Thyroid gland (tissue), 4 donors: Measurements from ENCODE around the gene PTCD1. TPM values are rescaled to one million over a fixed set of nuclear protein-coding genes. Genes with fewer than 3 reads are reported as not detected.

Source experiments
- DNase-seq, 2 donors: peaks; one replicate each; pipeline ENCODE4 v3.0.0-alpha.2; 2019
- H3K27ac ChIP-seq, 3 donors: fragments of 200-600 bp; sonication (generic); 1 replicate in 2 of 3; 2 replicates in 1 of 3; pipeline ENCODE4 v1.5.1; 2016 to 2019; ENCODE audit warnings: mild to moderate bottlenecking in 1 of 3, moderate library complexity in 1 of 3
- H3K27me3 ChIP-seq: fragments of 200-600 bp; sonication (generic); one replicate; pipeline ENCODE4 v1.5.1; 2019
- H3K36me3 ChIP-seq, 2 donors: fragments of 200-600 bp; sonication (generic); one replicate each; pipeline ENCODE4 v1.5.1; 2016 to 2019
- H3K4me1 ChIP-seq, 2 donors: fragments of 200-600 bp; sonication (generic); one replicate each; pipeline ENCODE4 v1.5.1; 2017 to 2019
- H3K4me3 ChIP-seq, 3 donors: fragments of 200-600 bp; sonication (generic); replicated peaks in 1 of 3; 1 replicate in 2 of 3; 2 replicates in 1 of 3; pipeline ENCODE4 v1.5.1; 2016; ENCODE audit warnings: mild to moderate bottlenecking in 1 of 3
- H3K9me3 ChIP-seq: fragments of 200-600 bp; sonication (generic); one replicate; pipeline ENCODE4 v1.5.1; 2017
- POLR2A ChIP-seq, 2 donors: fragments of 450-650 bp; IDR thresholded peaks; one replicate each; pipeline ENCODE4 v1.6.1; 2017; ENCODE audit warnings: antibody characterized with exemption in 2 of 2, mild to moderate bottlenecking in 2 of 2, moderate library complexity in 1 of 2
- WGBS, 2 donors: methylation state at CpG; one replicate each; pipeline ENCODE4 v1.1.5; 2017; 5-methylcytosine and 5-hydroxymethylcytosine counted together
- intact Hi-C: fragments of 100-400 bp; cut with DNase I; formaldehyde crosslinking; loops from one replicate; pipeline ENCODE4 v1.15.1; 2023
- total RNA-seq, 4 donors: library from RNA; depleted of rRNA; stranded (reverse); fragments of >200 nt; gene quantifications; one replicate each; pipeline ENCODE4 v1.2.3, GENCODE V29; 2016
- TF ChIP-seq, protein P1 (sequence below), 6 experiments: fragments of 200-600 bp in 3 of 6; fragments of 450-650 bp in 3 of 6; sonication (generic) in 3 of 6; IDR thresholded peaks; one replicate each; pipeline ENCODE4 v1.5.1; 2016 to 2019; ENCODE audit warnings: antibody characterized with exemption in 6 of 6, mild to moderate bottlenecking in 2 of 6, inconsistent platforms in 1 of 6, moderate library complexity in 1 of 6

PTCD1 gene
- total RNA-seq, 4 donors from 2014 or later = 5.4 to 9.6 (median 8.2) TPM

DNA sequence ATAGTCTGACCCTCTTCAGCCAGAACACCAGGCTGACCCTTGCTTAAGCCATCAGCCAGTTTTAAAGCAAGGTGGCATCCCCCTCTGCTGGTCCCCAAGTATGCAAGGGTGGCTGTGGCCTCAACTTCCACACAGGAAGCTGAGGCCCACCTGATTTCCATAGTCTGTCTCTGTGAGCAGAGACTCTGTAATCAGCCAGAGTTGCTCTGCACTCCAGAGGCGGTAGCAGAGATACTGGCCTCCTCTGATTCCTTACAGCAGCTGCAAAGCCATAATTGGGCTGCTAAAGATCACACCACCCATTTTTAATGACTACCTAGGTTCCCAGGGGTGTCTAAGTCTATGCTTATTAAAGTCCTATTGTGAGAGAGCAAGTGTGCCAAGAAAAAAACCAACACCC, 32.0 kb downstream of the PTCD1 start:
- Histone ChIP-seq H3K4me1 (peaks cover 23 to 29% of the 10 kb centered on the region in 2 donors), H3K36me3 (peaks cover 23 to 31% of the 10 kb centered on the region in 2 donors), H3K9me3 (no peaks in the 10 kb centered on the region), H3K27me3 (no peaks in the 10 kb centered on the region), H3K27ac (no peak overlapping the region), H3K4me3 (no peak overlapping the region)
- WGBS, 2 donors = 62 to 86% methylated on average over 1 of the region's 1 CpG
- no peak for DNase-seq
- intact Hi-C loops = loop anchor here (10.0 kb wide), 2 partner anchors 82 to 362 kb away; partner anchors contain the start of gene ARPC1A
- TF ChIP-seq POLR2A (IDR thresholded peaks at IDR 0.05) = no peak
- TF ChIP-seq, protein P1, sequence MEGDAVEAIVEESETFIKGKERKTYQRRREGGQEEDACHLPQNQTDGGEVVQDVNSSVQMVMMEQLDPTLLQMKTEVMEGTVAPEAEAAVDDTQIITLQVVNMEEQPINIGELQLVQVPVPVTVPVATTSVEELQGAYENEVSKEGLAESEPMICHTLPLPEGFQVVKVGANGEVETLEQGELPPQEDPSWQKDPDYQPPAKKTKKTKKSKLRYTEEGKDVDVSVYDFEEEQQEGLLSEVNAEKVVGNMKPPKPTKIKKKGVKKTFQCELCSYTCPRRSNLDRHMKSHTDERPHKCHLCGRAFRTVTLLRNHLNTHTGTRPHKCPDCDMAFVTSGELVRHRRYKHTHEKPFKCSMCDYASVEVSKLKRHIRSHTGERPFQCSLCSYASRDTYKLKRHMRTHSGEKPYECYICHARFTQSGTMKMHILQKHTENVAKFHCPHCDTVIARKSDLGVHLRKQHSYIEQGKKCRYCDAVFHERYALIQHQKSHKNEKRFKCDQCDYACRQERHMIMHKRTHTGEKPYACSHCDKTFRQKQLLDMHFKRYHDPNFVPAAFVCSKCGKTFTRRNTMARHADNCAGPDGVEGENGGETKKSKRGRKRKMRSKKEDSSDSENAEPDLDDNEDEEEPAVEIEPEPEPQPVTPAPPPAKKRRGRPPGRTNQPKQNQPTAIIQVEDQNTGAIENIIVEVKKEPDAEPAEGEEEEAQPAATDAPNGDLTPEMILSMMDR (IDR thresholded peaks at IDR 0.05) = no peak

DNA sequence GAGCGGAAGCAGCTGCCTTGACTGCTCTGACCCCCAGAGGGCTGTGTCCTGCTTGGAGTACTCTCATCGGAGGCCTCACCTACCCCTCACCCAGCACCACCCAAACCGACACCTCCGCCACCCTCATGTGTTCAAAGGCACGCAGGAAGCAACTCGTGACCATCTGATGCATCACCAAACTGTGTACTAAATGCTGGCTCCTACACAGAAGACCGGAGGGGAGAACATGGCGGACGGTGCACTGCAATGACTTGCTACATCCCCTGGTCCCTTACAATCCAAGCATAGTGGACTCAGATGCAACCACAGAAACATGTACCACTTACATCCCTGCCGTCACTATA, 33.6 kb downstream of the PTCD1 start:
- peaks cover 21 to 25% of the 10 kb centered on the region in 2 donors for H3K4me1 ChIP-seq
- WGBS, 2 donors = 90 to 96% methylated on average over 10 of the region's 10 CpGs
- H3K9me3 ChIP-seq = no peaks in the 10 kb centered on the region
- H3K27me3 ChIP-seq = no peaks in the 10 kb centered on the region
- H3K27ac ChIP-seq = no peak overlapping the region
- TF ChIP-seq, protein P1 (IDR thresholded peaks at IDR 0.05) = no peak
- no peak for TF ChIP-seq POLR2A (IDR thresholded peaks at IDR 0.05)
- intact Hi-C loops = loop anchor here (10.0 kb wide), 2 partner anchors 80 to 360 kb away; partner anchors contain the start of gene ARPC1A
- H3K36me3 ChIP-seq = peaks cover 19 to 39% of the 10 kb centered on the region in 2 donors
- no peak overlapping the region for H3K4me3 ChIP-seq
- DNase-seq = no peak

DNA sequence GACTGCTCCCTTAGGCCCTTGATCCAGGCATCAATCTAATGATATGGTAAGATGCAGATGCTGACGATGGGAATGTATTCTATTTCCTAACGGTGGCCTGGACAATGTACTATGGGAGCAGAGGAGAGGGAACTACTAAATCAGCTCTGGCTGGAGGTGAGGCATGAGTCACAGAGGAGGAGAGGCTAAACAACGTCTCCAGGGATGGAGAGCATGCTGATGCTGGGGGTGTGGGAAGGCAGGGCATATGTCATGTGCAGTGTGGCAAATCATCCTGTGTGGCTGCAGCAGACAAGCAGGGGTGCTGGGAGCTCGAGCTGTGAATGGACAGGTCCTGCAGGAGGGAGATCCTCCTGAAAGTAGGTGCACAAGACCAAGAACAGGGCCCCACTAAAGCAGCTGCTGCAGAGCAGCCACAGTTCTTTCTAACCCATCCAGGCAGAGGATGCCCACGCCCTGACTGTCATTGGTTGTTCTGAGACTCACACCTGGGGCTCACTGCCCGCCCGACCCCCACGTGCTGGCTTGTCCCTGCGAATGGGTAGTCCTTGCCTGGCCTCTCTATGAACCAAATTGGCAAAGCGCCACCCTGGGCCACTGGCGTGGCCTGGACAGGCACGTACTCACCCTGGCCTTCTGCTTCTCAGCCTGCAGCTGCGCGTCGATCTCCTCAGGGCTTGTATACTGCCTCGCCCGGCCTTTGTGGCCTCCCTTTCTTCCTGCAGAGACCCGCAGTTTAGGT, 34.2 kb downstream of the PTCD1 start:
- no peaks in the 10 kb centered on the region for H3K9me3 ChIP-seq
- intact Hi-C loops = loop anchor here (10.0 kb wide), 2 partner anchors 80 to 360 kb away; partner anchors contain the start of gene ARPC1A
- H3K36me3 ChIP-seq = peaks cover 19 to 42% of the 10 kb centered on the region in 2 donors
- TF ChIP-seq POLR2A (IDR thresholded peaks at IDR 0.05) = no peak
- TF ChIP-seq, protein P1 (IDR thresholded peaks at IDR 0.05) = no peak
- H3K4me1 ChIP-seq = peaks cover 16 to 25% of the 10 kb centered on the region in 2 donors
- H3K4me3 ChIP-seq = no peak overlapping the region
- no peaks in the 10 kb centered on the region for H3K27me3 ChIP-seq
- no peak overlapping the region for H3K27ac ChIP-seq
- DNase-seq = no peak
- 86 to 87% methylated on average over 18 of the region's 18 CpGs for WGBS, 2 donors

DNA sequence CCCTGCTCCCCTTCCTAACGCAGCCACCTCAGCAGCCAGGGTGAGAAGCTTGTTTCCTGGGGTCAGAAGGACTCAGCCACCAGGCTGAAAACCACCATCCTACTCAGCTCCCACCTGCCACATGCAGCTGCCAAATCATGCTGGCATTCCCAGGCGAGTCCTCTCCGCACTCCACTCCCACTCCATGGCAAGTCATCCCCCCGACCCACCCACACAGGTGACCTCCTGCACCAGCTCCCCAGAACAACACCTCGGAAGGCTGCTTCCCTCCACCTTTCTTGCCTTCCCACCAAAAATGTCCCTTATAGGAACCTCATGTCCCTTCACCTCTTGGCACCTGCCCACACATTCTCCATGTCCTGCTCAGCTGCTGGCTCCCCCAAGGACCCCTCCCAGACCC, 34.8 kb downstream of the PTCD1 start:
- TF ChIP-seq, protein P1 (IDR thresholded peaks at IDR 0.05) = no peak
- no peak for TF ChIP-seq POLR2A (IDR thresholded peaks at IDR 0.05)
- H3K27me3 ChIP-seq = no peaks in the 10 kb centered on the region
- intact Hi-C loops = loop anchor here (10.0 kb wide), 2 partner anchors 79 to 359 kb away; partner anchors contain the start of gene ARPC1A
- WGBS, 2 donors = 94 to 95% methylated on average over 4 to 5 of the region's 5 CpGs
- H3K36me3 ChIP-seq = peaks cover 24 to 42% of the 10 kb centered on the region in 2 donors
- H3K9me3 ChIP-seq = no peaks in the 10 kb centered on the region
- H3K4me3 ChIP-seq = no peak overlapping the region
- DNase-seq = no peak
- no peak overlapping the region for H3K27ac ChIP-seq
- peaks cover 15 to 28% of the 10 kb centered on the region in 2 donors for H3K4me1 ChIP-seq

DNA sequence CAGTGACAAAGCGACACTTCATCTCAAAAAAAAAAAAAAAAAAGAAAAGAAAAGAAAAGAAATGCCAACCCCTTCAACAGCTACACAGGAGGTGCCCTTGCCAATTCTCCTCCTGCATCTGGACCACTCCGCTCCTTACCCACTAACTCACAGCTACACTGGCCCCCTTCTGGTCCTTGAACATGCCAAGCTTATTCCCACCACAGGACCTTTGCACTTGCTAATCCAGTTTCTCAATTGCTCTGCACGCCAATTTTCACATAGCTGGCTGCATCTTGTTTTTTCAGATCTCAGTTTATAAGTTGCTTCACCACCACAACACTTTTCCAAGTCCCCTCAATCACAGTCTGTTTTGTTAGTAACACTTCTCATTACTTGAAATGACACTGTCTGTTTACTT, 35.7 kb downstream of the PTCD1 start:
- peaks cover 32 to 44% of the 10 kb centered on the region in 2 donors for H3K36me3 ChIP-seq
- peaks cover 15 to 28% of the 10 kb centered on the region in 2 donors for H3K4me1 ChIP-seq
- no peaks in the 10 kb centered on the region for H3K9me3 ChIP-seq
- H3K27me3 ChIP-seq = no peaks in the 10 kb centered on the region
- no peak overlapping the region for H3K4me3 ChIP-seq
- intact Hi-C loops = loop anchor here (10.0 kb wide), 2 partner anchors 78 to 358 kb away; partner anchors contain the start of gene ARPC1A
- TF ChIP-seq, protein P1 (IDR thresholded peaks at IDR 0.05) = no peak
- no peak for TF ChIP-seq POLR2A (IDR thresholded peaks at IDR 0.05)
- H3K27ac ChIP-seq = no peak overlapping the region
- WGBS, 2 donors = 94 to 97% methylated on average over 3 of the region's 3 CpGs
- no peak for DNase-seq
